ENCODE data around the gene CINP.

- TF ChIP-seq TAF1 (IDR thresholded peaks at IDR 0.05; ENCODE audit: borderline replicate concordance, insufficient read depth, low read length) (no peak), FOXP2 (optimal IDR thresholded peaks at IDR 0.05; ENCODE audit: borderline replicate concordance, extremely low read depth, extremely low read length, insufficient read depth) (no peak), SIN3A (IDR thresholded peaks at IDR 0.05; ENCODE audit: borderline replicate concordance, insufficient read depth, low read length) (no peak)
Measured at GRCh38 chr14:102326583-102326982, 36.1 kb downstream of the CINP start.

Measured in PFSK-1 (cell line).